ENCODE measurements around the gene YKT6. TPM values are rescaled to one million over a fixed set of nuclear protein-coding genes. Genes with fewer than 3 reads are reported as not detected.

YKT6 gene
- total and polyA plus RNA-seq, 2 experiments from 2014 or later: 33.5 to 114 TPM

DNA sequence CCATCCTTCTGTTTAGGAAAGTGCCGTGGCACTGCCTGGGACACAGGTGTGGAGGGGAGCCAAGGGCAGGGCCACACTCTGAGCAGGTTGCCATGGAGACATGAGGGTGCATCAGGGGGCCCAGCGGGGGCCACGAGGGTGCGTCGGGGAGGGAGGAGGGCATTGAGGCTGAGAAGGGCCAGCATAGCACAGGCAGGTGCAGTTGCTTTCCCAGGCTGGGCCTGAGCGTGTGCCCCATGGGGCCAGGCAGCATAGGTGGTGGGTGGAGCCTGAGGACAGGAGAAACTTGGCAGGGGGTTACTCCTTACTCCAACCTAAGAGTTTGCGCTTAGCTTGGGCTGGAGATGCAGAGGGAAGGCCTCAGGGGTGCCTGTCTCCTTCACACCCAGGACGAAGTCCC is 15.2 kb downstream of the YKT6 start:
- Mint-ChIP-seq H3K4me1 (peaks cover 39% of the 10 kb centered on the region), H3K27me3 (ENCODE audit: insufficient read depth, low read depth, poor library complexity) (peaks cover 4% of the 10 kb centered on the region), H3K36me3 (ENCODE audit: low read depth) (peaks cover 16% of the 10 kb centered on the region; the same call in 2 of the 3 replicates), H3K4me3 (no peak overlapping the region), H3K9me3 (no peaks in the 10 kb centered on the region), H3K27ac (no peak overlapping the region)
- TF ChIP-seq REST (IDR thresholded peaks at IDR 0.05; ENCODE audit: unreplicated experiment): no peak
- no peak for TF ChIP-seq STAT1 (IDR thresholded peaks at IDR 0.05; ENCODE audit: unreplicated experiment)
- no peak for TF ChIP-seq JUNB (IDR thresholded peaks at IDR 0.05; ENCODE audit: unreplicated experiment)
- TF ChIP-seq, protein P1, sequence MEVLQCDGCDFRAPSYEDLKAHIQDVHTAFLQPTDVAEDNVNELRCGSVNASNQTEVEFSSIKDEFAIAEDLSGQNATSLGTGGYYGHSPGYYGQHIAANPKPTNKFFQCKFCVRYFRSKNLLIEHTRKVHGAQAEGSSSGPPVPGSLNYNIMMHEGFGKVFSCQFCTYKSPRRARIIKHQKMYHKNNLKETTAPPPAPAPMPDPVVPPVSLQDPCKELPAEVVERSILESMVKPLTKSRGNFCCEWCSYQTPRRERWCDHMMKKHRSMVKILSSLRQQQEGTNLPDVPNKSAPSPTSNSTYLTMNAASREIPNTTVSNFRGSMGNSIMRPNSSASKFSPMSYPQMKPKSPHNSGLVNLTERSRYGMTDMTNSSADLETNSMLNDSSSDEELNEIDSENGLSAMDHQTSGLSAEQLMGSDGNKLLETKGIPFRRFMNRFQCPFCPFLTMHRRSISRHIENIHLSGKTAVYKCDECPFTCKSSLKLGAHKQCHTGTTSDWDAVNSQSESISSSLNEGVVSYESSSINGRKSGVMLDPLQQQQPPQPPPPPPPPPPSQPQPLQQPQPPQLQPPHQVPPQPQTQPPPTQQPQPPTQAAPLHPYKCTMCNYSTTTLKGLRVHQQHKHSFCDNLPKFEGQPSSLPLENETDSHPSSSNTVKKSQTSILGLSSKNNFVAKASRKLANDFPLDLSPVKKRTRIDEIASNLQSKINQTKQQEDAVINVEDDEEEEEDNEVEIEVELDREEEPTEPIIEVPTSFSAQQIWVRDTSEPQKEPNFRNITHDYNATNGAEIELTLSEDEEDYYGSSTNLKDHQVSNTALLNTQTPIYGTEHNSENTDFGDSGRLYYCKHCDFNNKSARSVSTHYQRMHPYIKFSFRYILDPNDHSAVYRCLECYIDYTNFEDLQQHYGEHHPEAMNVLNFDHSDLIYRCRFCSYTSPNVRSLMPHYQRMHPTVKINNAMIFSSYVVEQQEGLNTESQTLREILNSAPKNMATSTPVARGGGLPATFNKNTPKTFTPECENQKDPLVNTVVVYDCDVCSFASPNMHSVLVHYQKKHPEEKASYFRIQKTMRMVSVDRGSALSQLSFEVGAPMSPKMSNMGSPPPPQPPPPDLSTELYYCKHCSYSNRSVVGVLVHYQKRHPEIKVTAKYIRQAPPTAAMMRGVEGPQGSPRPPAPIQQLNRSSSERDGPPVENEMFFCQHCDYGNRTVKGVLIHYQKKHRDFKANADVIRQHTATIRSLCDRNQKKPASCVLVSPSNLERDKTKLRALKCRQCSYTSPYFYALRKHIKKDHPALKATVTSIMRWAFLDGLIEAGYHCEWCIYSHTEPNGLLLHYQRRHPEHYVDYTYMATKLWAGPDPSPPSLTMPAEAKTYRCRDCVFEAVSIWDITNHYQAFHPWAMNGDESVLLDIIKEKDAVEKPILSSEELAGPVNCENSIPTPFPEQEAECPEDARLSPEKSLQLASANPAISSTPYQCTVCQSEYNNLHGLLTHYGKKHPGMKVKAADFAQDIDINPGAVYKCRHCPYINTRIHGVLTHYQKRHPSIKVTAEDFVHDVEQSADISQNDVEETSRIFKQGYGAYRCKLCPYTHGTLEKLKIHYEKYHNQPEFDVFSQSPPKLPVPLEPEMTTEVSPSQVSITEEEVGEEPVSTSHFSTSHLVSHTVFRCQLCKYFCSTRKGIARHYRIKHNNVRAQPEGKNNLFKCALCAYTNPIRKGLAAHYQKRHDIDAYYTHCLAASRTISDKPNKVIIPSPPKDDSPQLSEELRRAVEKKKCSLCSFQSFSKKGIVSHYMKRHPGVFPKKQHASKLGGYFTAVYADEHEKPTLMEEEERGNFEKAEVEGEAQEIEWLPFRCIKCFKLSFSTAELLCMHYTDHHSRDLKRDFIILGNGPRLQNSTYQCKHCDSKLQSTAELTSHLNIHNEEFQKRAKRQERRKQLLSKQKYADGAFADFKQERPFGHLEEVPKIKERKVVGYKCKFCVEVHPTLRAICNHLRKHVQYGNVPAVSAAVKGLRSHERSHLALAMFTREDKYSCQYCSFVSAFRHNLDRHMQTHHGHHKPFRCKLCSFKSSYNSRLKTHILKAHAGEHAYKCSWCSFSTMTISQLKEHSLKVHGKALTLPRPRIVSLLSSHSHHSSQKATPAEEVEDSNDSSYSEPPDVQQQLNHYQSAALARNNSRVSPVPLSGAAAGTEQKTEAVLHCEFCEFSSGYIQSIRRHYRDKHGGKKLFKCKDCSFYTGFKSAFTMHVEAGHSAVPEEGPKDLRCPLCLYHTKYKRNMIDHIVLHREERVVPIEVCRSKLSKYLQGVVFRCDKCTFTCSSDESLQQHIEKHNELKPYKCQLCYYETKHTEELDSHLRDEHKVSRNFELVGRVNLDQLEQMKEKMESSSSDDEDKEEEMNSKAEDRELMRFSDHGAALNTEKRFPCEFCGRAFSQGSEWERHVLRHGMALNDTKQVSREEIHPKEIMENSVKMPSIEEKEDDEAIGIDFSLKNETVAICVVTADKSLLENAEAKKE (CRISPR knock-in tag; IDR thresholded peaks at IDR 0.05): no peak
- no peak for TF ChIP-seq ETS1 (IDR thresholded peaks at IDR 0.05)
- TF ChIP-seq NANOG (IDR thresholded peaks at IDR 0.05; ENCODE audit: borderline replicate concordance): no peak
- TF ChIP-seq, protein P2, sequence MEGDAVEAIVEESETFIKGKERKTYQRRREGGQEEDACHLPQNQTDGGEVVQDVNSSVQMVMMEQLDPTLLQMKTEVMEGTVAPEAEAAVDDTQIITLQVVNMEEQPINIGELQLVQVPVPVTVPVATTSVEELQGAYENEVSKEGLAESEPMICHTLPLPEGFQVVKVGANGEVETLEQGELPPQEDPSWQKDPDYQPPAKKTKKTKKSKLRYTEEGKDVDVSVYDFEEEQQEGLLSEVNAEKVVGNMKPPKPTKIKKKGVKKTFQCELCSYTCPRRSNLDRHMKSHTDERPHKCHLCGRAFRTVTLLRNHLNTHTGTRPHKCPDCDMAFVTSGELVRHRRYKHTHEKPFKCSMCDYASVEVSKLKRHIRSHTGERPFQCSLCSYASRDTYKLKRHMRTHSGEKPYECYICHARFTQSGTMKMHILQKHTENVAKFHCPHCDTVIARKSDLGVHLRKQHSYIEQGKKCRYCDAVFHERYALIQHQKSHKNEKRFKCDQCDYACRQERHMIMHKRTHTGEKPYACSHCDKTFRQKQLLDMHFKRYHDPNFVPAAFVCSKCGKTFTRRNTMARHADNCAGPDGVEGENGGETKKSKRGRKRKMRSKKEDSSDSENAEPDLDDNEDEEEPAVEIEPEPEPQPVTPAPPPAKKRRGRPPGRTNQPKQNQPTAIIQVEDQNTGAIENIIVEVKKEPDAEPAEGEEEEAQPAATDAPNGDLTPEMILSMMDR (conservative IDR thresholded peaks at IDR 0.05; ENCODE audit: low read depth in 2 of 2): no peak
- no peak for TF ChIP-seq POLR2AphosphoS5 (IDR thresholded peaks at IDR 0.05; ENCODE audit: low read depth)
- TF ChIP-seq ZNF331 (CRISPR knock-in tag; IDR thresholded peaks at IDR 0.05; ENCODE audit: low read depth): no peak
- no peak for TF ChIP-seq CREB1 (CRISPR knock-in tag; IDR thresholded peaks at IDR 0.05; ENCODE audit: low read depth)
- TF ChIP-seq EZH2phosphoT487 (IDR thresholded peaks at IDR 0.05; ENCODE audit: unreplicated experiment): no peak
- TF ChIP-seq EZH2 (IDR thresholded peaks at IDR 0.05; ENCODE audit: low read depth, unreplicated experiment): no peak
- no peak for TF ChIP-seq ZNF114 (CRISPR knock-in tag; IDR thresholded peaks at IDR 0.05)
- Histone ChIP-seq H3K9me2 (ENCODE audit: insufficient read depth) (no peaks in the 10 kb centered on the region), H4K20me1 (replicated peaks; ENCODE audit: insufficient read depth) (0 out of 2 replicates have a peak, but pooled peaks cover 3% of the 10 kb centered on the region), H3K79me2 (replicated peaks; ENCODE audit: insufficient read depth) (no peaks in the 10 kb centered on the region), H2AFZ (no peak overlapping the region), H3K27me3 (ENCODE audit: insufficient read depth) (no peaks in the 10 kb centered on the region), H3K4me2 (no peak overlapping the region), H3K4me1 (ENCODE audit: insufficient read depth) (peaks cover 11% of the 10 kb centered on the region), H3K36me3 (ENCODE audit: insufficient read depth) (no peaks in the 10 kb centered on the region), H3F3A (replicated peaks; ENCODE audit: low read depth) (no peaks in the 10 kb centered on the region), H3K4me3 (no peak overlapping the region), H3K27ac (ENCODE audit: low read depth) (no peak overlapping the region)
- DNase-seq (ENCODE audit: low spot score): no peak
- ATAC-seq: no peak
